GM23338 (cell line): ENCODE data around the gene BCAS3. TPM values are rescaled to one million over a fixed set of nuclear protein-coding genes. Genes with fewer than 3 reads are reported as not detected.

ENCODE experiments used
- ATAC-seq: fragments of 200-7000 bp; cut with Tn5 transposase; 3 replicates; pipeline ENCODE4 v1.9.1; 2020
- DNase-seq: peaks from one replicate; pipeline ENCODE4 v3.0.0-alpha.2; 2015; ENCODE audit warnings: low spot score
- H2AFZ ChIP-seq: fragments of 200-600 bp; sonication (generic); 2 replicates; pipeline ENCODE4 v1.8.0; 2016; ENCODE audit warnings: antibody characterized with exemption, mild to moderate bottlenecking, moderate library complexity
- H3F3A ChIP-seq: fragments of 200-600 bp; sonication (generic); replicated peaks from 2 replicates; pipeline ENCODE4 v1.8.0; 2017; ENCODE audit warnings: antibody characterized with exemption, mixed run types, low read depth
- H3K27ac ChIP-seq: fragments of 200-600 bp; sonication (generic); 2 replicates; pipeline ENCODE4 v1.6.1; 2016; ENCODE audit warnings: low read depth
- H3K27me3 ChIP-seq: fragments of 200-600 bp; sonication (generic); 2 replicates; pipeline ENCODE4 v1.8.0; 2016; ENCODE audit warnings: mild to moderate bottlenecking, mixed run types, moderate library complexity; ENCODE audit not compliant: insufficient read depth
- H3K36me3 ChIP-seq: fragments of 200-600 bp; sonication (generic); 2 replicates; pipeline ENCODE4 v1.8.0; 2016; ENCODE audit warnings: mild to moderate bottlenecking; ENCODE audit not compliant: insufficient read depth
- H3K4me1 ChIP-seq: fragments of 200-600 bp; sonication (generic); 2 replicates; pipeline ENCODE4 v1.8.0; 2016; ENCODE audit warnings: mild to moderate bottlenecking, moderate library complexity; ENCODE audit not compliant: insufficient read depth
- H3K4me2 ChIP-seq: fragments of 200-600 bp; sonication (generic); 2 replicates; pipeline ENCODE4 v1.7.1; 2017; ENCODE audit warnings: mixed run types
- H3K4me3 ChIP-seq: fragments of 200-600 bp; sonication (generic); 2 replicates; pipeline ENCODE4 v1.6.1; 2016; ENCODE audit warnings: mixed run types
- H3K79me2 ChIP-seq: fragments of 200-600 bp; sonication (generic); replicated peaks from 2 replicates; pipeline ENCODE4 v1.8.0; 2017; ENCODE audit warnings: mild to moderate bottlenecking; ENCODE audit not compliant: insufficient read depth
- H3K9me2 ChIP-seq: fragments of 200-600 bp; sonication (generic); 2 replicates; pipeline ENCODE4 v1.8.0; 2017; ENCODE audit not compliant: insufficient read depth
- H4K20me1 ChIP-seq: fragments of 200-600 bp; sonication (generic); replicated peaks from 2 replicates; pipeline ENCODE4 v1.8.0; 2017; ENCODE audit warnings: mild to moderate bottlenecking; ENCODE audit not compliant: insufficient read depth
- H3K27ac Mint-ChIP-seq: 2 replicates; pipeline ENCODE4 v1.8.0; 2020; ENCODE audit warnings: inconsistent platforms, mild to moderate bottlenecking, moderate library complexity, mixed read lengths
- H3K27me3 Mint-ChIP-seq: 3 replicates; pipeline ENCODE4 v1.8.0; 2022; ENCODE audit warnings: low read depth, mild to moderate bottlenecking, moderate library complexity, mixed read lengths, inconsistent platforms; ENCODE audit not compliant: insufficient read depth, poor library complexity
- H3K36me3 Mint-ChIP-seq: 3 replicates; pipeline ENCODE4 v1.8.0; 2021; ENCODE audit warnings: low read depth, mild to moderate bottlenecking, inconsistent platforms, moderate library complexity, mixed read lengths
- H3K4me1 Mint-ChIP-seq: 3 replicates; pipeline ENCODE4 v1.8.0; 2020; ENCODE audit warnings: mild to moderate bottlenecking, inconsistent platforms, mixed read lengths
- H3K4me3 Mint-ChIP-seq: 3 replicates; pipeline ENCODE4 v1.8.0; 2021; ENCODE audit warnings: moderate library complexity, mild to moderate bottlenecking, inconsistent platforms, mixed read lengths
- H3K9me3 Mint-ChIP-seq: 3 replicates; pipeline ENCODE4 v1.8.0; 2020; ENCODE audit warnings: moderate library complexity, mild to moderate bottlenecking, inconsistent platforms, mixed read lengths
- CREB1 ChIP-seq: fragments of 250-450 bp; sonication (Bioruptor Pico); IDR thresholded peaks from 2 replicates; pipeline ENCODE4 v1.5.0; 2020; ENCODE audit warnings: low read depth, mild to moderate bottlenecking, moderate library complexity
- EZH2 ChIP-seq: fragments of 200-600 bp; sonication (generic); IDR thresholded peaks from one replicate; pipeline ENCODE4 v1.8.0; 2017; ENCODE audit warnings: antibody characterized with exemption, mild to moderate bottlenecking, low read depth; ENCODE audit not compliant: unreplicated experiment
- EZH2phosphoT487 ChIP-seq: fragments of 200-600 bp; sonication (generic); IDR thresholded peaks from one replicate; pipeline ENCODE4 v1.8.1; 2018; ENCODE audit warnings: antibody characterized with exemption; ENCODE audit not compliant: unreplicated experiment
- JUNB ChIP-seq: IDR thresholded peaks from one replicate; pipeline ENCODE4 v1.6.1; 2016; ENCODE audit warnings: antibody characterized with exemption; ENCODE audit not compliant: unreplicated experiment
- STAT1 ChIP-seq: IDR thresholded peaks from one replicate; pipeline ENCODE4 v1.6.1; 2016; ENCODE audit warnings: antibody characterized with exemption; ENCODE audit not compliant: unreplicated experiment
- ZNF331 ChIP-seq: fragments of 250-450 bp; sonication (Bioruptor Pico); IDR thresholded peaks from 2 replicates; pipeline ENCODE4 v1.5.0; 2020; ENCODE audit warnings: low read depth, mild to moderate bottlenecking, moderate library complexity
- polyA plus RNA-seq: library from polyadenylated mRNA; unstranded; fragments of >200 nt; fragmentation: Nextera tagmentation; extraction: Ambion mirVana; gene quantifications from 2 replicates; pipeline ENCODE4 v1.2.1, GENCODE V29; 2016
- total RNA-seq: library from RNA; depleted of rRNA; stranded (reverse); fragments of >200 nt; shearing (Covaris generic); gene quantifications from 2 replicates; pipeline ENCODE4 v1.2.3, GENCODE V29; 2014
- TF ChIP-seq, protein P1 (sequence below): IDR thresholded peaks from 2 replicates; pipeline ENCODE4 v1.6.1; 2016; ENCODE audit warnings: antibody characterized with exemption
- TF ChIP-seq, protein P2 (sequence below), 2 experiments: fragments of 200-600 bp in 1 of 2; sonication (generic) in 1 of 2; conservative IDR thresholded peaks; 2 replicates each; pipeline versions ENCODE4 v1.5.1 to v1.6.1; 2016 to 2017; ENCODE audit warnings: antibody characterized with exemption in 2 of 2, low read depth in 2 of 2, mild to moderate bottlenecking in 2 of 2, moderate library complexity in 1 of 2

BCAS3 gene
- total and polyA plus RNA-seq, 2 experiments from 2014 or later: 8.2 to 28.0 TPM

DNA sequence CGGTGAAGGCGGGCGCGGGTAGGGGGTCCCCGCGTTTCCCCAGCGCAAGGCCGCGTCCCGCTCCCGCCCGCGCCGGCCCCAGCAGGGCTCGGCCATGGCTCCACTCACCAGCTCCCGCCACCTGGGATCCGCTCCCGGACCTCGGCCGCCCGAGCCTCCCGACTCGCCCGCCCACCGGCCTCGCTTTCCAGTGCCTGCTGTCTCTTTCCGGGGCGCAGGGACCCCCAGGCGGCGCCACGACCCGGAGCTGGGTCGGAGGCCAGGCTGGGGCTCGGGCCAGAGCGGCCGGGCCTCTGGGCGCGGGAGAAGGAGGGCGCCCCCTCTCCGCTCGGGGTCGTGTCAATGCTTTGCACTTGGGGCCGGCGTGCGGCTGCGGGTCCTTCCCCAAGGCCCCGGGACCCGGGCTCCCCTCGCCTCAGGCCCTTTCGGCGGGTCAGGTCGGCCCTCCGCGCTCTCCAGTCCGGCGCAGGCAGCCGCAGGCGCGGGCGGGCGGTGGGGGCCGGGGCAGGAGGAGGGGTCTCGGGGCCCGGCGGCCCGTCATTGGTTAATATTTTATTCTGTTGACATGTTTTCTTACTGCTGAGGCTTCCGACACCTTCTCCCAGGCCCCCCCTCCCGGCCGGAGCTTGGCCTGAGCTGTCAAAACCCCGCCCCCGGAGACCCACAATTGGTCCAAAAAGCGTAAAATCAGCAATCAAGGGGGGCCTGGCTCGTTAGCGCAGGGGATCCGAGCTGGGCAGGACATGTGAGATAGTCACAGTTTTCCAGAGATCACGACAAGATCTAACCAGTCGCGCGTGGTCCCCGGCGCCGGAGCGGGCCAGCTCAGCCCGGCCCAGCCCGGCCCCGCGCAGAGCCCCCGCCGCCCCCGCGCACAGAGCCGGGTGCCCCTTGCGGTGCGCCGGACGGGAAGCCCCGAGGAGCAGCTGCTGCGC lies 721.7 kb downstream of the BCAS3 start, which contains the start of gene TBX2:
TBX2 (plus strand) TSS at position 713 of the 935 bp plus-strand sequence. CDS start 334 bp downstream, outside the sequence.
- Mint-ChIP-seq H3K36me3 (peaks cover 3% of the 10 kb centered on the region; the same call in 1 of the 3 replicates), H3K9me3 (peaks cover 11% of the 10 kb centered on the region; the same call in 2 of the 3 replicates), H3K27me3 (peaks cover 89% of the 10 kb centered on the region), H3K4me1 (peaks cover 34% of the 10 kb centered on the region), H3K27ac (no peak within 1 kb of the TSS), H3K4me3 (peak within 1 kb of the TSS; percentile 69)
- Histone ChIP-seq H3K4me2 (peak within 1 kb of the TSS; percentile 75), H3K36me3 (no peaks in the 10 kb centered on the region), H3K9me2 (no peaks in the 10 kb centered on the region), H4K20me1 (peaks cover 23% of the 10 kb centered on the region), H2AFZ (peak within 1 kb of the TSS; percentile 78; the same call in 1 of the 2 replicates), H3K27ac (no peak within 1 kb of the TSS), H3K79me2 (no peaks in the 10 kb centered on the region), H3F3A (peaks cover 10% of the 10 kb centered on the region; the same call in 1 of the 2 replicates), H3K27me3 (peaks cover 100% of the 10 kb centered on the region), H3K4me3 (peak within 1 kb of the TSS; percentile 53), H3K4me1 (peaks cover 21% of the 10 kb centered on the region; the same call in 1 of the 2 replicates)
- ATAC-seq (peak; percentile 9), DNase-seq (peak; percentile 78)
- TF ChIP-seq, protein P1, sequence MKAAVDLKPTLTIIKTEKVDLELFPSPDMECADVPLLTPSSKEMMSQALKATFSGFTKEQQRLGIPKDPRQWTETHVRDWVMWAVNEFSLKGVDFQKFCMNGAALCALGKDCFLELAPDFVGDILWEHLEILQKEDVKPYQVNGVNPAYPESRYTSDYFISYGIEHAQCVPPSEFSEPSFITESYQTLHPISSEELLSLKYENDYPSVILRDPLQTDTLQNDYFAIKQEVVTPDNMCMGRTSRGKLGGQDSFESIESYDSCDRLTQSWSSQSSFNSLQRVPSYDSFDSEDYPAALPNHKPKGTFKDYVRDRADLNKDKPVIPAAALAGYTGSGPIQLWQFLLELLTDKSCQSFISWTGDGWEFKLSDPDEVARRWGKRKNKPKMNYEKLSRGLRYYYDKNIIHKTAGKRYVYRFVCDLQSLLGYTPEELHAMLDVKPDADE: no peak
- TF ChIP-seq, protein P2, sequence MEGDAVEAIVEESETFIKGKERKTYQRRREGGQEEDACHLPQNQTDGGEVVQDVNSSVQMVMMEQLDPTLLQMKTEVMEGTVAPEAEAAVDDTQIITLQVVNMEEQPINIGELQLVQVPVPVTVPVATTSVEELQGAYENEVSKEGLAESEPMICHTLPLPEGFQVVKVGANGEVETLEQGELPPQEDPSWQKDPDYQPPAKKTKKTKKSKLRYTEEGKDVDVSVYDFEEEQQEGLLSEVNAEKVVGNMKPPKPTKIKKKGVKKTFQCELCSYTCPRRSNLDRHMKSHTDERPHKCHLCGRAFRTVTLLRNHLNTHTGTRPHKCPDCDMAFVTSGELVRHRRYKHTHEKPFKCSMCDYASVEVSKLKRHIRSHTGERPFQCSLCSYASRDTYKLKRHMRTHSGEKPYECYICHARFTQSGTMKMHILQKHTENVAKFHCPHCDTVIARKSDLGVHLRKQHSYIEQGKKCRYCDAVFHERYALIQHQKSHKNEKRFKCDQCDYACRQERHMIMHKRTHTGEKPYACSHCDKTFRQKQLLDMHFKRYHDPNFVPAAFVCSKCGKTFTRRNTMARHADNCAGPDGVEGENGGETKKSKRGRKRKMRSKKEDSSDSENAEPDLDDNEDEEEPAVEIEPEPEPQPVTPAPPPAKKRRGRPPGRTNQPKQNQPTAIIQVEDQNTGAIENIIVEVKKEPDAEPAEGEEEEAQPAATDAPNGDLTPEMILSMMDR (conservative IDR thresholded peaks at IDR 0.05; ENCODE audit: low read depth in 2 of 2): peak in 1 of 2 experiments; percentile 27; a peak in 2 of 4 replicates
- peak; percentile 85 for TF ChIP-seq EZH2

GRCh38 chr17:61400066-61400716 lies 722.5 kb downstream of the BCAS3 start:
- Histone ChIP-seq H3K79me2 (no peaks in the 10 kb centered on the region), H4K20me1 (peaks cover 19% of the 10 kb centered on the region), H3F3A (peaks cover 10% of the 10 kb centered on the region; the same call in 1 of the 2 replicates), H2AFZ (no peak overlapping the region), H3K27me3 (peaks cover 100% of the 10 kb centered on the region), H3K27ac (no peak overlapping the region), H3K4me2 (no peak overlapping the region), H3K9me2 (no peaks in the 10 kb centered on the region), H3K4me1 (peaks cover 21% of the 10 kb centered on the region; the same call in 1 of the 2 replicates), H3K36me3 (no peaks in the 10 kb centered on the region), H3K4me3 (no peak overlapping the region)
- Mint-ChIP-seq H3K9me3 (peaks cover 11% of the 10 kb centered on the region; the same call in 2 of the 3 replicates), H3K36me3 (peaks cover 3% of the 10 kb centered on the region; the same call in 1 of the 3 replicates), H3K27me3 (peaks cover 89% of the 10 kb centered on the region), H3K27ac (no peak overlapping the region), H3K4me3 (peak overlapping the region; percentile 42; the same call in 1 of the 3 replicates), H3K4me1 (peaks cover 34% of the 10 kb centered on the region)
- ATAC-seq (no peak), DNase-seq (peak; percentile 52)
- TF ChIP-seq CREB1 (CRISPR knock-in tag): no peak
- TF ChIP-seq JUNB: no peak
- TF ChIP-seq, protein P2 (conservative IDR thresholded peaks at IDR 0.05; ENCODE audit: low read depth in 2 of 2): no peak
- TF ChIP-seq STAT1: no peak
- TF ChIP-seq EZH2phosphoT487: no peak
- TF ChIP-seq ZNF331 (CRISPR knock-in tag): no peak
